Endothelial cell of umbilical vein (primary cell): ENCODE data around the gene SUSD2. TPM values are rescaled to one million over a fixed set of nuclear protein-coding genes. Genes with fewer than 3 reads are reported as not detected.

Experiments used
- BruUV-seq: library from RNA; stranded (reverse); fragments of 400-500 nt; replicated peaks from 2 replicates; lab custom pipeline; 2021; lab: Mats Ljungman, UMichigan
- CTCF ChIA-PET: fragments of 300-600, 350-600 bp; sonication (Branson Sonifier 250); formaldehyde crosslinking; loops from one replicate; lab custom pipeline; 2021; ENCODE audit warnings: antibody characterized with exemption, inconsistent platforms; lab: Charles Lee
- POLR2A ChIA-PET: fragments of 300-600, 350-600 bp; sonication (Branson Sonifier 250); formaldehyde crosslinking; loops from one replicate; lab custom pipeline; 2021; ENCODE audit warnings: antibody characterized with exemption, inconsistent platforms; lab: Charles Lee
- DNase-seq: peaks from one replicate; pipeline ENCODE4 v3.0.0-alpha.2; 2011; ENCODE audit warnings: low read depth, low spot score
- FAIRE-seq: peaks from 2 replicates; lab custom pipeline; 2011; peaks lifted over from hg19 to GRCh38; lab: Jason Lieb, UNC
- H2AFZ ChIP-seq: 2 replicates; pipeline ENCODE4 v1.6.0; 2012; ENCODE audit warnings: low read depth, low read length, control low read depth, inconsistent platforms
- H3K27ac ChIP-seq: 2 replicates; pipeline ENCODE4 v1.5.1; 2011; ENCODE audit warnings: low read depth, mild to moderate bottlenecking, control low read depth, low read length, moderate library complexity; ENCODE audit not compliant: insufficient read depth
- H3K27me3 ChIP-seq, 2 experiments: 2 replicates each; pipeline versions ENCODE4 v1.6.0 to v1.6.1; 2011; ENCODE audit warnings: low read length in 2 of 2, mixed read lengths in 1 of 2; ENCODE audit not compliant: control insufficient read depth in 2 of 2, insufficient read depth in 2 of 2
- H3K36me3 ChIP-seq, 2 experiments: 2 replicates in 1 of 2; 3 replicates in 1 of 2; pipeline ENCODE4 v1.5.1; 2011; ENCODE audit warnings: low read length in 2 of 2, mild to moderate bottlenecking in 1 of 2, moderate library complexity in 1 of 2; ENCODE audit not compliant: control insufficient read depth in 2 of 2, insufficient read depth in 2 of 2; ENCODE audit errors: extremely low read depth in 1 of 2
- H3K4me1 ChIP-seq: 3 replicates; pipeline ENCODE4 v1.5.1; 2011; ENCODE audit warnings: mild to moderate bottlenecking, low read length; ENCODE audit not compliant: control insufficient read depth, insufficient read depth; ENCODE audit errors: extremely low read depth
- H3K4me2 ChIP-seq: 2 replicates; pipeline ENCODE4 v1.6.1; 2011; ENCODE audit warnings: low read length, control low read depth, mixed read lengths; ENCODE audit not compliant: insufficient read depth
- H3K4me3 ChIP-seq, 3 experiments: fragments of 200-600 bp in 1 of 3; sonication (generic), shearing (Covaris generic) in 1 of 3; replicated peaks in 1 of 3; 2 replicates each; pipeline ENCODE4 v1.5.1; 2011 to 2016; ENCODE audit warnings: control low read depth in 3 of 3, low read length in 3 of 3, mild to moderate bottlenecking in 2 of 3, inconsistent platforms in 1 of 3, low read depth in 1 of 3, moderate library complexity in 1 of 3; ENCODE audit not compliant: insufficient read depth in 1 of 3
- H3K79me2 ChIP-seq: 2 replicates; pipeline ENCODE4 v1.6.0; 2012; ENCODE audit warnings: low read length, inconsistent platforms; ENCODE audit not compliant: control insufficient read depth, insufficient read depth
- H3K9ac ChIP-seq: replicated peaks from 2 replicates; pipeline ENCODE3; 2011; ENCODE audit warnings: low read length, control low read depth; ENCODE audit not compliant: insufficient read depth; ENCODE audit errors: extremely low read depth
- H3K9me1 ChIP-seq: replicated peaks from 3 replicates; pipeline ENCODE4 v1.6.0; 2011; ENCODE audit warnings: mild to moderate bottlenecking, low read length; ENCODE audit not compliant: control insufficient read depth, insufficient read depth; ENCODE audit errors: extremely low read depth
- H3K9me3 ChIP-seq: replicated peaks from 2 replicates; pipeline ENCODE4 v1.5.1; 2012; ENCODE audit warnings: low read length, inconsistent platforms; ENCODE audit not compliant: control insufficient read depth, insufficient read depth
- H4K20me1 ChIP-seq: replicated peaks from 2 replicates; pipeline ENCODE3; 2011; ENCODE audit warnings: mild to moderate bottlenecking, low read length; ENCODE audit not compliant: control insufficient read depth, insufficient read depth; ENCODE audit errors: extremely low read depth
- EZH2 ChIP-seq: IDR thresholded peaks from 2 replicates; pipeline ENCODE4 v1.6.1; 2012; ENCODE audit warnings: borderline replicate concordance, low read depth, mild to moderate bottlenecking, moderate library complexity, low read length, inconsistent platforms; ENCODE audit not compliant: severe bottlenecking
- FOS ChIP-seq: IDR thresholded peaks from 2 replicates; pipeline ENCODE4 v1.6.1; 2011; ENCODE audit warnings: mild to moderate bottlenecking, low read length, moderate library complexity, borderline replicate concordance; ENCODE audit not compliant: insufficient read depth
- GATA2 ChIP-seq: IDR thresholded peaks from 2 replicates; pipeline ENCODE4 v1.7.0; 2011; ENCODE audit warnings: low read depth, mild to moderate bottlenecking, moderate library complexity, mixed read lengths, low read length; ENCODE audit not compliant: insufficient read length, insufficient read depth
- JUN ChIP-seq: IDR thresholded peaks from 2 replicates; pipeline ENCODE4 v1.6.1; 2011; ENCODE audit warnings: borderline replicate concordance, low read depth; ENCODE audit not compliant: insufficient read length, insufficient read depth
- MAX ChIP-seq: IDR thresholded peaks from 2 replicates; pipeline ENCODE4 v1.6.1; 2011; ENCODE audit not compliant: insufficient read depth, insufficient read length
- MYC ChIP-seq: IDR thresholded peaks from one replicate; pipeline ENCODE4 v1.6.1; 2011; ENCODE audit warnings: mild to moderate bottlenecking, low read depth, low read length
- POLR2A ChIP-seq: IDR thresholded peaks from 2 replicates; pipeline ENCODE4 v1.6.1; 2012; ENCODE audit warnings: low read depth, mild to moderate bottlenecking, control low read depth, low read length
- POLR2AphosphoS5 ChIP-seq: IDR thresholded peaks from 2 replicates; pipeline ENCODE4 v1.6.1; 2012; ENCODE audit warnings: low read depth, mild to moderate bottlenecking, control low read depth, low read length, moderate library complexity; ENCODE audit not compliant: insufficient read depth
- dilution Hi-C: fragments of 300-500 bp; cut with MboI; formaldehyde crosslinking; loops from one replicate; pipeline ENCODE4 v1.15.0; 2019; ENCODE audit warnings: low sequenced_read_pairs; ENCODE audit not compliant: extremely low pct_ligation_motif_present
- intact Hi-C: fragments of 100-400 bp; cut with micrococcal nuclease; formaldehyde crosslinking; loops from one replicate; pipeline ENCODE4 v1.10.0; 2022
- polyA plus RNA-seq, 4 experiments: library from polyadenylated mRNA; depleted of rRNA in 3 of 4; stranded (reverse) in 3 of 4; unstranded in 1 of 4; fragments of >200 nt; gene quantifications; 2 replicates each; pipeline versions ENCODE4 v1.2.1 to v1.2.3, GENCODE V29; 2011 to 2012; ENCODE audit warnings: missing spikeins in 1 of 4
- total RNA-seq: library from RNA; stranded (reverse); gene quantifications from 2 replicates; pipeline ENCODE4 v1.2.3, GENCODE V29; 2021
- TF ChIP-seq, protein P1 (sequence below), 2 donors: IDR thresholded peaks; 1 replicate in 1 of 2; 2 replicates in 1 of 2; pipeline ENCODE4 v1.5.1; 2011; ENCODE audit warnings: low read length in 2 of 2, mild to moderate bottlenecking in 2 of 2, moderate library complexity in 2 of 2, control low read depth in 1 of 2, inconsistent platforms in 1 of 2, low read depth in 1 of 2; ENCODE audit not compliant: insufficient read depth in 1 of 2; ENCODE audit errors: extremely low read depth in 1 of 2

Gene SUSD2
- total and polyA plus RNA-seq, 2 donors (not counting 3 experiments of a cell fraction or from before 2014, with no cell fraction given) = 0.26 to 0.27 TPM

- CTCF ChIA-PET = interaction anchor here (0.9 kb wide), 1 partner anchor 63 kb away, joined by 3 read pairs; no protein-coding TSS in a partner anchor
- no TSS peak for BruUV-seq
- TF ChIP-seq POLR2A (no peak), MYC (no peak), POLR2AphosphoS5 (no peak), MAX (no peak), FOS (no peak), GATA2 (no peak), EZH2 (no peak), JUN (no peak)
- TF ChIP-seq, protein P1, sequence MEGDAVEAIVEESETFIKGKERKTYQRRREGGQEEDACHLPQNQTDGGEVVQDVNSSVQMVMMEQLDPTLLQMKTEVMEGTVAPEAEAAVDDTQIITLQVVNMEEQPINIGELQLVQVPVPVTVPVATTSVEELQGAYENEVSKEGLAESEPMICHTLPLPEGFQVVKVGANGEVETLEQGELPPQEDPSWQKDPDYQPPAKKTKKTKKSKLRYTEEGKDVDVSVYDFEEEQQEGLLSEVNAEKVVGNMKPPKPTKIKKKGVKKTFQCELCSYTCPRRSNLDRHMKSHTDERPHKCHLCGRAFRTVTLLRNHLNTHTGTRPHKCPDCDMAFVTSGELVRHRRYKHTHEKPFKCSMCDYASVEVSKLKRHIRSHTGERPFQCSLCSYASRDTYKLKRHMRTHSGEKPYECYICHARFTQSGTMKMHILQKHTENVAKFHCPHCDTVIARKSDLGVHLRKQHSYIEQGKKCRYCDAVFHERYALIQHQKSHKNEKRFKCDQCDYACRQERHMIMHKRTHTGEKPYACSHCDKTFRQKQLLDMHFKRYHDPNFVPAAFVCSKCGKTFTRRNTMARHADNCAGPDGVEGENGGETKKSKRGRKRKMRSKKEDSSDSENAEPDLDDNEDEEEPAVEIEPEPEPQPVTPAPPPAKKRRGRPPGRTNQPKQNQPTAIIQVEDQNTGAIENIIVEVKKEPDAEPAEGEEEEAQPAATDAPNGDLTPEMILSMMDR (IDR thresholded peaks at IDR 0.05; ENCODE audit: extremely low read depth in 1 of 2, insufficient read depth in 1 of 2, low read depth in 1 of 2, low read length in 2 of 2) = no peak
- dilution Hi-C loops (no loop called here), intact Hi-C loops (loop anchor here (10.0 kb wide), 1 partner anchor 341 kb away; no protein-coding TSS in a partner anchor)
- Histone ChIP-seq H3K4me1 (peaks cover 2% of the 10 kb centered on the region), H3K36me3 (no peaks in the 10 kb centered on the region), H3K4me3 (no peak overlapping the region), H4K20me1 (no peaks in the 10 kb centered on the region), H3K79me2 (no peaks in the 10 kb centered on the region), H3K4me2 (no peak overlapping the region), H3K9ac (no peak overlapping the region), H3K27ac (no peak overlapping the region), H3K9me3 (no peaks in the 10 kb centered on the region), H2AFZ (no peak overlapping the region), H3K27me3 (no peaks in the 10 kb centered on the region), H3K9me1 (no peaks in the 10 kb centered on the region)
- DNase-seq (no peak), FAIRE-seq (no peak)
- POLR2A ChIA-PET = no interaction called here
These were observed 2.9 kb downstream of the SUSD2 start for GRCh38 chr22:24184057-24184798.
